Activated gamma-delta T cell treated with anti-CD3 and anti-CD28 coated beads, Interleukin-2, amount 50 U/mL, for 16 hours (primary cell): Measurements from ENCODE around the gene LDB1.

ENCODE experiments used
- DNase-seq: peaks from one replicate; pipeline ENCODE4 v3.0.0-alpha.2; 2020; ENCODE audit warnings: low read depth

LDB1 gene

DNA sequence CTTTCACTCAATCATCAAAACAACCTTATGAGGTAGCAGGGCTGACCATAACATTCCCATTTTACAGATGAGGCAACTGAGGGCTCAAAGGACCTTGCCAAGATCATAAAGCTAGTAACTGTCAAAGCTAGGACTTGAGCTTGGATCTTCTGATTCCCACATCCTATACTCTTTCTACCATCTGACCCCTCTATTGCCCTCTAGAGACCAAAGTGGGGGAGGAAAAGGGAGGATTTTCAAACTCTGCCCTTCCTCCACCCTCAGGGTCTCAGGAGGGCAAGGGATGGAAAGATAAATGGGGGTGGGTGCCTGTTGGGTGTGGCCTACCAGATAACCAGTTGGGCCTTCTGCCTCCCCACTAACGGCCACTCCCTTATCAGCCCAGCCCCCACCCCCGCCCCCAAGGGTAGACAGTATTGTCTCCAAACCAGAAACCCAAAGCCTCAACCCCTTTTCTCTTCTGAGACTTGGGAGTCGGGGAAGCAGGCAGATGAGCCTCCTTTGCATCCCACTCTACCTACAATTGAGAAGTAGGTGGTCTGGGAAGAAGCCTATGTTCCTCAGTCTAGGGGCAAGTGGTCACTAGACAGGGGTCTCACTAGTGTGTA, 7.9 kb downstream of the LDB1 start:
- DNase-seq, result no peak

DNA sequence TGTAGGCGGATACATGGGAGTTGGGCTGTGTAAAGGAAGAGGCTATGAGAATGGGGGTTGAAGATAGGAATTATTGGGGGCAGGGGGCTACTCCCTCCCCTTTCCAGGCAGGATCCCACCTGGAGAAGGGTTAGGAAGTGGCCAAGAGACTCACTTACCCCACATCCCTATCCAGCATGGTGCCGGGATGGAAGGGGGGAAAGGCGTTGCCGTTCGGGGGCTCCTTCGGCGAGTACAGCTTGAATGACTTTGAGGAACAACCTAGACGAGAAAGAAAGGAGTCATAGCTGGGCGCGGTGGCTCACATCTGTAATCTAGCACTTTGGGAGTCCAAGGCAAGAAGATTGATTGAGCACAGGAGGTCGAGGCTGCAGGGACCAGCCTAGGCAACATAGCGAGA, 8.9 kb downstream of the LDB1 start:
- no peak for DNase-seq

DNA sequence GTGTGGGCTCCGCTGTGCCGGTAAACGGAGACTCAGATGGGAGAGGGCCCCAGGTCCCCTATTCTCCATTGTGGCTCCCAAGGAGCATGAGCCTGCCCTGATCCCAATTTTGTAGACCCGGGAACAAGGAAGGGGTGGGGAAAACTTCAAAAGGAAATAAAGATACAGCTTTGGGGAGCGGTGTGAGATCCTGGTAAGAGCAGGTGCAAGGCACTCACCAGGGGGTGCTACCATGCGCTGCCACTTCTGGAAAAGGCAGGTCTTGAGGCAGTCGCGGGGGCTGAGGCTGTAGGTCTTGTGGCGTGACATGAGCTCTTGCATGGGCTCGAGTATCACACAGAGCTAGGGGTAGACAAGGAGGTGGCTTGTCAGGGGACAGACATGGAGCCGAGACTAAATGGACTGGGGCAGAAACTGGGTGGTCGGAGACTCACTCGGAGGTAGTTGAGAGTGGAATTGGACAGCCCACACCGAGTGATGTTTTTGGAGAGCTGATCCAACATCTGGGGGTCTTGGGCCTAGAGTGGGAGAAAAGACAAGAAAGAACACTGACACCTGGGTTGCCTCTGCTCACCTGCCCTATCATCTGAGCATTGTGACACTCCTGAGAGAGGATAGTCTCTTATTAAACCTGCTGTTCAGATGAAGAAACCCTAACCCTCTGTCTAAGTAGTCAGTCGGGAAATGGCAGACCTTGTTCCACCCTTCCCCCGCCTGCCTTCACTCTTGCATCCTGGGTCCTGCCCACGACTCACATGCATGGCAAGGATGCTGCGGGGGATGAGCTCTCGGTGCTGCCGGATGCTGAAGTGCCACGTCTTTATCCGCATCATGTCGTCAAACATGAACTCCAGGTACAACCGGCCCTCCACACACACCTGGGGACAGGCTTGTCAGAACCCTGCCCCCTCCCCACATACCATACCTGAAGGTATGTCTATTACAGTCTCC, 10.7 kb downstream of the LDB1 start:
- no peak for DNase-seq

DNA sequence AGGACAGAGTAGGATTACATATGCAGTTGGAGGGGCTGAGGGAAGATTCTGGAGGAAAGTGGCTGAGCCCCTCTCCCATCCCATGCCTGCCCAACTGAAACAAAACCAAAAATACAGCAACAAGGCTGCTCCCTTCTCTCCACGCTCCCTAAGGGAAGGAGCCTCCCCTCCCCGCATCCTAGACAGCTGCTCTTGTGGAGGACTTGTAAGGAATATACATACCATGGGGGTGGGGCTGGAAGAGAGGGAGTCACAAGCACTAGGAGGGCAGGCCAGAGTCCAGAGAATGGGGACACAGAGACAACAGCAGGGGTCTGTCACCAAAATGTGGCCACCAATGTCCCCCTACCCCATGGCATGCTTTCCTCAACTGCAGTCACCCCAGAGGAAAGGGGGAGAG, 13.2 kb downstream of the LDB1 start:
- no peak for DNase-seq

DNA sequence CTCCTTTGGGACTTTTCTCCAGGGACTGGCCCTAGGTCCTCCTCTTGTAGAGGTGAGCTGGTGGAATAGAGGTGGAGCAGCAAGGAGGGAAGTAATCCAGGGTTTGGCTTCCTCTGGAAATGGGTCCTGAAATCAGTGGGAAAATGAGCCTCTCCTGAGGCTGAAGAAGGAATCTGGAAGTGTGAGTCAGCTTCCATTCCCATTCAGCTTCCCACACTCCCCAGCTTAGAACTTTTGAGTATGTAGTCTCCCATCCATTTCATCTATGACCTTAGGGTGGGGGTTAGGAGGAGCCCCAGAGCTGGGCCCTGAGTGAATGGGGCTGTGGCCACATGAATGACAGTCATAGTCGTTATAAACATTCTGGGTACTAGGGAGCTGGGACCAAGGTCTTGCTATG, 17.7 kb downstream of the LDB1 start:
- DNase-seq, result no peak

DNA sequence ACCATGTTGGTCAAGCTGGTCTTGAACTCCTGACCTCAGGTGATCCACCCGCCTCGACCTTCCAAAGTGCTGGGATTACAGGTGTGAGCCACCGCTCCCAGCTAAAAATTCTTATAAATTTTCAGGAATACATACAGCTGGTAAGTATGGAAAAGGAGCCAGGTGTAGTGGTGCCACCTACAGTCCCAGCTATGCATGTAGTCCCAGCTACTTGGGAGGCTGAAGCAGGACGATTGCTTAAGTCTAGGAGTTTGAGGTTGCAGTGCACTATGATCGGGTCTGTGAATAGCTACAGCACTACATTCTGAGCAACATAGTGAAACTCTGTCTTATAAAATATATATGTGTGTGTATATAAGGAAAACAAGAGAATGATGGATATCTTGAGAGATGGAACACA, 19.0 kb downstream of the LDB1 start:
- DNase-seq, result no peak

- DNase-seq, result no peak
Observed at GRCh38 chr10:102096449-102096848, 23.7 kb downstream of the LDB1 start.

DNA sequence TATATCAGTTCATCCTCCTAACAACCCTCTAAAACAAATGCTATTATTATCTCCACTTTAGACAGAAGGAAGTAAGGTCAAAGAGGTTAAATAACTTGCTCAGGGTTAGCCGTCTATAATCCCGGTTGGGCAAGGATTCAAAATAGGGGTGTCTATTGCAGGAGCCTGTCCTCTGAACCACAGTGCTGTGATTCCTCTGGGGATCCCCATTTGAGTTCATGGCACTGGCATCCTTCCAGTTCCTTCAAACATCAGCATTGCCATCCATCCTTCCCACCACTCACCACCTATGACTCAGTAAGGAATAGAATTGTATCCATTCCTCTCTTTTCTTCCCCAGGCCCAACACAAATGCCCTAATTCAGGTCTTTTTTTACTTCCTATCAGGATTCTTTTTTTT, 29.4 kb downstream of the LDB1 start:
- DNase-seq, result no peak

DNA sequence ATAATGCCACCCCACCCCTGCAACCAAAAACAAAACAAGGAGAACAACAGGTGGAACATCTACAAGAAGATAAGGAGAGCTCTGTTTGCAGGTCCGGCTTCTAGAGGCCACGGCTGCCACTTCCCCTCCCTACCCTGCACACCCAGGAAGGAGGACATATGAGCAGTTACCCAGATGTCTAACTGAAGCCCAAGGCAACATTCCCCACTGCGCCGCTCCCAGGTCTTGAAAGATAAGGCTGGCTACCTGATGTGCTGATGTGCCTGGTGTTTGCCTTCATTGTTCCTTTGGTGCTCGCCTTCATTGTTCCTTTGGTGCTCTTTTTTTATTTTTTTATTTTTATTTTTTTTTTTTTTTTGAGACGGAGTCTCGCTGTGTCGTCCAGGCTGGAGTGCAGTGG, 34.0 kb downstream of the LDB1 start:
- no peak for DNase-seq

DNA sequence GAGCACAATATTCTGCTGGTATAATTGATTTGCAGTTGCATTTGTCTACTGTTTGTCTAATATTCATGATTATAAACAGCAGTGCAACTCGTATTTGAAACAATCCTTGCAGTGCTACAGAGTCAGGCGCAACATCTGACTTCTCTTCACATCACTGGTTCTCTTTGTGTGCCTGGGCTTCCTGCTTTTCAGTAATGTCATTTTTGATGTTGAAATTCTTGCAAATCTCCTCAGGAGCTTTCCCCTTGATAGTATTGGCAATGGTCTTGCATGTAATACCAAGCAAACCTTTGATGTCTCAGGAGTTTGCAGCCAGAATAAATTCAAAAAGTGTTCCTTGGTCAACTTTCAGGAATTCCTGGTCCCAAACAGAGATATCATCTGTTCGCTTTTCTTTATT, 34.8 kb downstream of the LDB1 start:
- no peak for DNase-seq

DNA sequence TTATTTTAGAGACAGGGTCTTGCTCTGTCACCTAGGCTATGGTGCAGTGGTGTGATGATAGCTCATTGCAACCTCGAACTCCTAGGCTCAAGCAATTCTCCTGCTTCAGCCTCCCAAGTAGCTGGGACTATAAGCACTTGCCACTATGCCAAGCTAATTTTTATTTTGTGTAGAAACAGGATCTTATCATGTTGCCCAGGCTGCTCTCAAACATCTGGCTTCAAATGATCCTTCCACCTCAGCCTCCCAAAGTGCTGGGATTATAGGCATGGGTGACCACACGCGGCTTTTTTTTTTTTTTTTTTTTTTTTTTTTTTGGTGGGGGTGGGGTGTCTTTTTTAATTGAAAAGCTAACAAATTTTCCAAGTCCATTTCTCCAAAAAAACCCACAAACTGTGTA, 36.6 kb downstream of the LDB1 start:
- no peak for DNase-seq

DNA sequence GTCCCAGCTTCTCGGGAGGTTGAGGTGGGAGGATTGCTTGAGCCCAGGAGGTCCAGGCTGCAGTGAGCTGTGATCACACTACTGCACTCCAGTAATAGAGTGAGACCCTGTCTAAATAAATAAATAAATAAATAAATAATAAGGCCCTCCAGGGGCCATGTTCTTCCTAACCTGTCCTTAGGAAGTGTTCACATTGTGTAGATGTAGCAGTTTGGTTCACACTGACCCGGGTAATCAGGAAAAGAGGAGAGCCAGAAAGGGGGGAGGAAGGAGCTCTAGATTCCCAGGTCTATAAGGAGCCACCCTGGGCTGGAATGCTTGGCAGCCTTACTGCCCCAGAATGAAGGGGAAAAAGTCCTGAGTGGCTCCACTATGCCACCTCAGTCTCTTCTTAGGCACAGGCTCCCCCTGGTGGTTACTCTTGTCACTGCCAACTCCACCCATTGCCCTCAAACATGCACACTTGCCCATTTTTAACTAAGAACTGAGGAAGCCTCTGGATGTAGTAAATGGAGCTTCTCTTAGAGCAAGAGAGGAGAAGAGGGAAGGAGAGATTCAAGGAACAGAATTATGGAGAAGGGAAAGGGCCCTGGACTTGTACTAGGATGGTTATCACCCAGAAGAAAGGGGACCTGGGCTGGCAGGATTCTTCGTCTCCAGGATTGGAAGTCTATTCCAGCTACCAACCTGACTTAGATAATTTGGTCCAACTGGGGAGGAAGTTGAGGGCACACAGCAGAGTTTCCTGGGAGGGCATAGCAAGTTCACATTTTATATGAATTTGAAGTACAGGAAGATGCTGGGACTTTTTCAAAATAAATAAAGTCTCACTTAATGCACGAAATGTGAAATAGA, 47.3 kb downstream of the LDB1 start:
- DNase-seq, result peak; percentile 73

DNA sequence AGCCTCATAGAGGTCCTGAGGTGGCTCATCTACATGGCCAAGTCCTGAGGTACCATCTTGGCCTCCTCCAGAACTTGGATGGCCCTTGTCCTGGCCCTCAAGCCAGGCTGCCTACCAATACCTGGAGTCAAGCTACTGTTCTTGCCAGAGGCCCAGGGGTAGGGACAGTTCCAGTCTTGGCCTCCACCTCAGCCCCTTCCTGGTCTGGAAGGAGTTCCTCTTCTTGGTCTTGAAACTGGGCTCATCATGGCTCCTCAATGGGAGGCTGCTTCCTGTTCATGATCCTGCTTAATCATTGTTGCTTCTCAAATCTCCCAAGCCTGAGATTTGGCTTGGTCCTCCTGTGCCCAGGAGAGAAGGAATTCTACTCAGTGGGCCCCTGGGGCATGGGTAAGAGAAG, 51.1 kb downstream of the LDB1 start:
- no peak for DNase-seq

DNA sequence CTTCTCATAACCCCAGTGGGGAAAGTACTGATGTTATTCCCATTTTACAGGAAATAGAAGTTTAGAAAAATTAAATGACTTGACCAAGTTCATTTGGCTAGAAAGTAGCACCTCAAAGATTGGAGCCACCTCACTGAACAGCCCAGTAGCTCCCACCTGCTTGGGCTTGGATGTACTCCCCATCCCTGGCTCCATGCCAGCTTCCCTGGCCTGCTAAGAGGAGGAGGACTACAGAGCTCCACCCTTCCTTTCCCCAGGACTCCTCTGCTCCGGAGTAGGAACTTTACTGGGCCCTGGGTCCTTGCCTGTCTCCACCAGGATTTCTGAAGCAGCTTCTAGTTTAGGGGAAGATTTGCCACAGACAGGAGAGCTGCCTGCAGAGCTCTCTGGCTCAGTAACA, 52.0 kb downstream of the LDB1 start:
- no peak for DNase-seq

- DNase-seq, result no peak
Observed at GRCh38 chr10:102067091-102067916, 52.9 kb downstream of the LDB1 start.

DNA sequence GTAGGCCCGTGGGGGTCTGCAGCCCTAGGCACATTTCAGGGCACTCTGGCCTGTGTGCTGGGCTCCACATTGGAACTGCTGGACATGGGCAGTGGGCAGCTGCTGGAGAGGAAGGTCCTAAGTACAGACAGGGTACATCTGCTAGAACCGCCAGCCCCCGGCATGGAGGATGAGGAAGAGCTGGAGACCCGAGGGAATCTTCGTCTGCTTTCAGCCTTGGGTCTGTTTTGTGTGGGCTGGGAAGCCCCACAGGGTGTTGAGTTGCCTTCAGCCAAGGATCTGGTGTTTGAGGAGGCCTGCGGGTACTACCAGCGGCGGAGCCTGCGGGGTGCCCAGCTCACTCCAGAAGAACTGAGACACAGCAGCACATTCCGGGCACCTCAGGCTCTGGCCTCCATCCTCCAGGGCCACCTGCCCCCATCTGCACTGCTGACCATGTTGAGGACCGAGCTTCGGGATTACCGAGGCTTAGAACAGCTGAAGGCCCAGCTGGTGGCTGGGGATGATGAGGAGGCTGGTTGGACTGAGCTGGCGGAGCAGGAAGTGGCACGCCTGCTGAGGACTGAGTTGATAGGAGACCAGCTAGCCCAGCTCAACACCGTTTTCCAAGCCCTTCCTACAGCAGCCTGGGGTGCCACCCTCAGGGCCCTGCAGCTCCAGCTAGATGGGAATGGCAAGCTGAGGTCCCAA, 53.6 kb downstream of the LDB1 start:
- no peak for DNase-seq

DNA sequence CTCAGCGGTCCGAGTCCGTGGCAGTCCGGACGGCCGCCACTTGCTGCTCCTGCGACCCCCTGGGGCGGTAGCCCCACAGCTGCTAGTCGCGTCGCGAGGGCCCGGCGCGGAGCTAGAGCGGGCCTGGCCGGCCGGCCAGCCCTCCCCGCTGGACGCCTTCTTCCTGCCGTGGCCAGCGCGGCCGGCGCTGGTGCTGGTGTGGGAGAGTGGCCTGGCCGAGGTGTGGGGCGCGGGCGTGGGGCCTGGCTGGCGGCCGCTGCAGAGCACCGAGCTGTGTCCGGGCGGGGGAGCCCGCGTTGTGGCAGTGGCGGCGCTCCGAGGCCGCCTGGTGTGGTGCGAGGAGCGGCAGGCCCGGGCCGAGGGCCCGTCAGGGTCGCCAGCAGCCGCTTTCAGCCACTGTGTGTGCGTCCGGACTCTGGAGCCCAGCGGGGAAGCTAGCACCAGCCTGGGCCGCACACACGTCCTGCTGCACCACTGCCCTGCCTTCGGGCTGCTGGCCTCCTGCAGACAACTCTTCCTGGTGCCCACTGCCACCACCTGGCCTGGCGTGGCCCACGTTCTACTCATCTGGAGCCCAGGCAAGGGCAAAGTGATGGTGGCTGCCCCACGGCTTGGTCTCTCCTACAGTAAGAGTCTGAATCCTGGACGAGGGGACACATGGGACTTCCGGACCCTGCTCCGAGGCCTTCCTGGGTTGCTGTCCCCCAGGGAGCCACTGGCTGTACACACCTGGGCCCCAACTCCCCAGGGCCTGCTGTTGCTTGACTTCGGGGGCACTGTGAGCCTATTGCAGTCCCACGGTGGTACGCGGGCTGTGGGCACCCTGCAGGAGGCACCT, 54.4 kb downstream of the LDB1 start:
- no peak for DNase-seq

- peak; percentile 85 for DNase-seq
Observed at GRCh38 chr10:102064868-102065560, 55.2 kb downstream of the LDB1 start, which contains the start of gene HPS6. HPS6 (plus strand) TSS chr10:102065349; CDS start chr10:102065475, 126 bp downstream.

GRCh38 chr10:102064503-102064867, 55.7 kb downstream of the LDB1 start:
- DNase-seq, result no peak

- no peak for DNase-seq
Observed at GRCh38 chr10:102059987-102060386, 60.2 kb downstream of the LDB1 start.
